Measurements from ENCODE around the gene KCNH8. TPM values are rescaled to one million over a fixed set of nuclear protein-coding genes. Genes with fewer than 3 reads are reported as not detected.

The KCNH8 gene
- total RNA-seq, 2 experiments from 2014 or later, result not detected

GRCh38 chr3:19151171-19151570, 2.9 kb downstream of the KCNH8 start:
- intact Hi-C loops (cut with micrococcal nuclease), result no loop called here
- H3K27me3 Mint-ChIP-seq, result peaks cover 25% of the 10 kb centered on the region

DNA sequence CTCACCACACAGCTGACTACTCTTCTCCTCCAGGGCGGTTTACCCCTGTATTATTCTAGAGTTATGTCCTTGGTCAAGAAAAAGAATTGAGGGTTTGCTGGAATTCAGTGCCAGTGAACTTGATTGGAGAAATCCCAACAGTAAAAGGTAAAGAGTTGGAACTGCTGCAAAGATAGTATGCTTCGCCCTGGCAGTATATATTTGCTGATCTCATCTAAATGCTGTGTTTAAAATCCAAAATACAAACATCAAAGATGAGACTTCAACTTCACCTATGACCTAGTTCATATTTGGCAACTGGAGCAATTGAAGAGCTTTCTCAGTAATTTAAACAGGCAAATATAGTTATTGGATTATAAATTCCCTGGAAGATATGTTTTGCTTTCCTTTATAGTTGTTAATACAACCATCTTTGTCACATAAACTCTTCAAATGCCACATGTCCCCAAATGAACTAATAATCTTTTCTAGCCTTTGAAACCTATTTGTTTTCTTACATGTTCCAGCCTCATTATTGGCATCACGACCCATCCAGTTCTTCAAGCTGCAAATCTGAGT, 6.5 kb downstream of the KCNH8 start:
- CTCF ChIA-PET, result no interaction called here
- DNase-seq (no peak), ATAC-seq (no peak)
- H3K9me3 Mint-ChIP-seq, result no peaks in the 10 kb centered on the region
- no peaks in the 10 kb centered on the region for H3K36me3 Mint-ChIP-seq (ENCODE audit: low read depth)
- no peak for TF ChIP-seq CTCF (IDR thresholded peaks at IDR 0.05)
- no peak overlapping the region for H3K4me3 Mint-ChIP-seq
- H3K4me1 Mint-ChIP-seq (ENCODE audit: low read depth), result no peaks in the 10 kb centered on the region
- intact Hi-C loops (cut with micrococcal nuclease), result no loop called here
- no peak overlapping the region for H3K27ac Mint-ChIP-seq
- POLR2A ChIA-PET, result no interaction called here
- H3K27me3 Mint-ChIP-seq, result peaks cover 13% of the 10 kb centered on the region

More at GRCh38 chr3:19151171-19151570, 2.9 kb downstream of the KCNH8 start:
- ATAC-seq (no peak), DNase-seq (no peak)
- ChIA-PET CTCF (no interaction called here), POLR2A (no interaction called here)
- TF ChIP-seq CTCF (IDR thresholded peaks at IDR 0.05), result no peak
- Mint-ChIP-seq H3K9me3 (peaks cover under 1% of the 10 kb centered on the region), H3K36me3 (ENCODE audit: low read depth) (no peaks in the 10 kb centered on the region), H3K4me1 (ENCODE audit: low read depth) (peaks cover 10% of the 10 kb centered on the region), H3K27ac (no peak overlapping the region), H3K4me3 (no peak overlapping the region)

GRCh38 chr3:19155375-19155774, 7.1 kb downstream of the KCNH8 start:
- CTCF ChIA-PET, result no interaction called here
- no peak for TF ChIP-seq CTCF (IDR thresholded peaks at IDR 0.05)
- ATAC-seq, result no peak
- H3K4me3 Mint-ChIP-seq, result no peak overlapping the region
- H3K4me1 Mint-ChIP-seq (ENCODE audit: low read depth), result no peaks in the 10 kb centered on the region
- H3K27me3 Mint-ChIP-seq, result peaks cover 9% of the 10 kb centered on the region
- intact Hi-C loops (cut with micrococcal nuclease), result no loop called here
- POLR2A ChIA-PET, result no interaction called here
- no peak overlapping the region for H3K27ac Mint-ChIP-seq
- no peaks in the 10 kb centered on the region for H3K9me3 Mint-ChIP-seq
- H3K36me3 Mint-ChIP-seq (ENCODE audit: low read depth), result no peaks in the 10 kb centered on the region
- no peak for DNase-seq

- H3K36me3 Mint-ChIP-seq (ENCODE audit: low read depth), result no peaks in the 10 kb centered on the region
- CTCF ChIA-PET, result no interaction called here
- DNase-seq (no peak), ATAC-seq (no peak)
- POLR2A ChIA-PET, result no interaction called here
- no peak for TF ChIP-seq CTCF (IDR thresholded peaks at IDR 0.05)
- no peak overlapping the region for H3K4me3 Mint-ChIP-seq
- no peaks in the 10 kb centered on the region for H3K4me1 Mint-ChIP-seq (ENCODE audit: low read depth)
- no peaks in the 10 kb centered on the region for H3K9me3 Mint-ChIP-seq
- intact Hi-C loops (cut with micrococcal nuclease), result no loop called here
- H3K27ac Mint-ChIP-seq, result no peak overlapping the region
- peaks cover 9% of the 10 kb centered on the region for H3K27me3 Mint-ChIP-seq
These were observed 11.8 kb downstream of the KCNH8 start for GRCh38 chr3:19159966-19160635.

DNA sequence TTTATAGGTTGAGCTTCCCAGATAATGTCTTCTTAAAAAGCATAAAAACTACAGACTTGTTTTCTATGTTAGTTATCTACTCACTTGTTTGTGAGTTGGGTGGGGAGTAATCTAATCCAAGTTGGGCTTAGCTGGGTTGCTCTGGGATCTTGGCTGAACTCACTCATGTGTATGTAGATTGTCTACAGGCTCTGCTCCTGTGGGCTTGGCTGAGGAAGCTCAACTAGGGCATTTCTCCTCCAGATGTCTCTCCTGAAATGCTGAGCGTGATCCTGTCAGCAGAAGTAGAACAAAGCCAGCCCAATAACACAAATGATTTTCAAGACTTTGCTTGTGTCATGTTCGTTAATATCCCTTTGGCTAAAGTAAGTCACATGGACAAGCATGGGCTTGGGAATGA, 17.3 kb downstream of the KCNH8 start:
- Mint-ChIP-seq H3K9me3 (no peaks in the 10 kb centered on the region), H3K27ac (no peak overlapping the region), H3K4me1 (ENCODE audit: low read depth) (no peaks in the 10 kb centered on the region), H3K4me3 (no peak overlapping the region), H3K27me3 (peaks cover 4% of the 10 kb centered on the region), H3K36me3 (ENCODE audit: low read depth) (no peaks in the 10 kb centered on the region)
- CTCF ChIA-PET, result no interaction called here
- TF ChIP-seq CTCF (IDR thresholded peaks at IDR 0.05), result no peak
- POLR2A ChIA-PET, result no interaction called here
- ATAC-seq (no peak), DNase-seq (no peak)
- intact Hi-C loops (cut with micrococcal nuclease), result no loop called here
